GM12878 (cell line): ENCODE data around the gene USP31. TPM values are rescaled to one million over a fixed set of nuclear protein-coding genes. Genes with fewer than 3 reads are reported as not detected.
A peak's percentile ranks its signal among the peaks of the same experiment; 100 is the strongest.

Experiments used
- ATAC-seq: fragments of 200-7000 bp; cut with Tn5 transposase; 3 replicates; pipeline ENCODE4 v1.9.1; 2020; ENCODE audit warnings: mild to moderate bottlenecking, moderate library complexity
- BruUV-seq: library from RNA; stranded (reverse); fragments of 400-500 nt; replicated peaks from 2 replicates; lab custom pipeline; 2021; lab: Mats Ljungman, UMichigan
- CTCF ChIA-PET: fragments of 300-600 bp; sonication (Branson Sonifier 250); formaldehyde crosslinking; extraction: SDS; loops from one replicate; lab custom pipeline; 2021; ENCODE audit warnings: inconsistent platforms; lab: Yijun Ruan, JAX
- POLR2A ChIA-PET: fragments of 350-600 bp; formaldehyde crosslinking; extraction: SDS; loops from one replicate; lab custom pipeline; 2021; ENCODE audit warnings: inconsistent platforms; lab: Charles Lee
- RAD21 ChIA-PET: fragments of 300-600 bp; sonication (Branson Sonifier 250); formaldehyde crosslinking; loops from one replicate; lab custom pipeline; 2023; ENCODE audit warnings: antibody characterized with exemption; ENCODE audit not compliant: unreplicated experiment; lab: Charles Lee
- SMC1A ChIA-PET: fragments of 300-600 bp; sonication (Branson Sonifier 250); formaldehyde crosslinking; loops from one replicate; lab custom pipeline; 2023; ENCODE audit not compliant: unreplicated experiment, uncharacterized antibody; lab: Charles Lee
- DNase-seq: peaks from one replicate; pipeline ENCODE4 v3.0.0-alpha.2; 2011; ENCODE audit warnings: low read depth, low spot score
- FAIRE-seq: peaks from 3 replicates; lab custom pipeline; 2011; peaks lifted over from hg19 to GRCh38; lab: Jason Lieb, UNC
- H2AFZ ChIP-seq: 2 replicates; pipeline ENCODE4 v1.6.0; 2011; ENCODE audit warnings: low read depth, low read length, control low read depth; ENCODE audit not compliant: control insufficient read depth
- H3K27ac ChIP-seq: 2 replicates; pipeline ENCODE4 v1.5.1; 2011; ENCODE audit warnings: control low read depth; ENCODE audit not compliant: control insufficient read depth, insufficient read depth
- H3K27me3 ChIP-seq, 2 experiments: replicated peaks in 1 of 2; 2 replicates each; pipeline versions ENCODE4 v1.6.0 to v1.6.1; 2011; ENCODE audit warnings: low read length in 1 of 2; ENCODE audit not compliant: control insufficient read depth in 2 of 2, insufficient read depth in 2 of 2
- H3K36me3 ChIP-seq, 2 experiments: 2 replicates each; pipeline ENCODE4 v1.5.1; 2011; ENCODE audit warnings: low read length in 1 of 2; ENCODE audit not compliant: control insufficient read depth in 2 of 2, insufficient read depth in 2 of 2
- H3K4me1 ChIP-seq: 2 replicates; pipeline ENCODE4 v1.6.1; 2011; ENCODE audit warnings: mild to moderate bottlenecking, low read length, moderate library complexity, mixed read lengths; ENCODE audit not compliant: control insufficient read depth, insufficient read depth
- H3K4me2 ChIP-seq: 2 replicates; pipeline ENCODE4 v1.6.0; 2011; ENCODE audit warnings: control low read depth; ENCODE audit not compliant: control insufficient read depth, insufficient read depth
- H3K4me3 ChIP-seq: fragments of 200-600 bp; sonication (generic); 2 replicates; pipeline ENCODE4 v1.5.1; 2016
- H3K79me2 ChIP-seq: 2 replicates; pipeline ENCODE4 v1.6.0; 2011; ENCODE audit warnings: low read length; ENCODE audit not compliant: control insufficient read depth, insufficient read depth
- H3K9ac ChIP-seq: 2 replicates; pipeline ENCODE4 v1.8.0; 2011; ENCODE audit warnings: low read length, control low read depth, mixed read lengths; ENCODE audit not compliant: control insufficient read depth, insufficient read depth
- H3K9me3 ChIP-seq: replicated peaks from 3 replicates; pipeline ENCODE4 v1.5.1; 2011; ENCODE audit warnings: mild to moderate bottlenecking, low read length; ENCODE audit not compliant: control insufficient read depth, insufficient read depth
- H4K20me1 ChIP-seq: 2 replicates; pipeline ENCODE4 v1.6.0; 2011; ENCODE audit not compliant: control insufficient read depth, insufficient read depth
- BMI1 ChIP-seq: fragments of 450-650 bp; IDR thresholded peaks from 2 replicates; pipeline ENCODE4 v1.6.1; 2016; ENCODE audit warnings: mild to moderate bottlenecking, moderate library complexity, borderline replicate concordance
- ETV6 ChIP-seq, 2 experiments: fragments of 450-650 bp in 1 of 2; IDR thresholded peaks in 1 of 2; conservative IDR thresholded peaks in 1 of 2; 2 replicates each; pipeline ENCODE4 v1.6.1; 2014; ENCODE audit warnings: antibody characterized with exemption in 1 of 2, borderline replicate concordance in 1 of 2, low read depth in 1 of 2, mild to moderate bottlenecking in 1 of 2, moderate library complexity in 1 of 2
- IRF5 ChIP-seq: fragments of 450-650 bp; IDR thresholded peaks from 2 replicates; pipeline ENCODE4 v1.6.1; 2017; ENCODE audit warnings: borderline replicate concordance
- NKRF ChIP-seq: fragments of 450-650 bp; conservative IDR thresholded peaks from 2 replicates; pipeline ENCODE4 v1.6.1; 2017; ENCODE audit warnings: mild to moderate bottlenecking, moderate library complexity
- ZBTB40 ChIP-seq: fragments of 450-650 bp; IDR thresholded peaks from 2 replicates; pipeline ENCODE4 v1.6.1; 2016; ENCODE audit warnings: mild to moderate bottlenecking, moderate library complexity, borderline replicate concordance
- ZNF207 ChIP-seq: fragments of 450-650 bp; IDR thresholded peaks from 2 replicates; pipeline ENCODE4 v1.6.1; 2014; ENCODE audit warnings: antibody characterized with exemption, mild to moderate bottlenecking, borderline replicate concordance
- WGBS: methylation state at CpG from one replicate; pipeline ENCODE4 v1.1.6; 2016; ENCODE audit warnings: low lambda C conversion rate; ENCODE audit not compliant: insufficient replicate concordance, insufficient coverage; ENCODE audit errors: missing lambda C conversion rate; 5-methylcytosine and 5-hydroxymethylcytosine counted together
- in situ Hi-C: fragments of 300-500 bp; cut with MboI; formaldehyde crosslinking; loops from 9 replicates; pipeline ENCODE4 v1.14.3; 2018; ENCODE audit warnings: mixed read lengths
- intact Hi-C: fragments of 100-400 bp; cut with micrococcal nuclease; formaldehyde crosslinking; loops from one replicate; pipeline ENCODE4 v1.14.2; 2022; ENCODE audit not compliant: unreplicated experiment
- polyA plus RNA-seq, 11 experiments: library from polyadenylated mRNA; depleted of rRNA in 4 of 11; unstranded in 6 of 11; stranded (reverse) in 5 of 11; fragments of >200 nt; fragmentation: Nextera tagmentation in 4 of 11; fragmentation: Illumina TruSeq in 1 of 11; extraction: Ambion mirVana in 4 of 11; extraction: Trizol in 1 of 11; gene quantifications; 1 replicate in 1 of 11; 2 replicates in 10 of 11; pipeline versions ENCODE4 v1.2.1 to v1.2.3, GENCODE V29; 2011 to 2016; ENCODE audit warnings: inconsistent platforms in 2 of 11, missing spikeins in 2 of 11, low read depth in 1 of 11
- total RNA-seq, 4 experiments: library from RNA; depleted of rRNA in 3 of 4; stranded (reverse); fragments of >200 nt in 3 of 4; fragmentation: Illumina TruSeq in 1 of 4; extraction: Trizol in 1 of 4; gene quantifications; 2 replicates each; pipeline versions ENCODE4 v1.2.1 to v1.2.3, GENCODE V29; 2013 to 2021

Gene USP31
- total and polyA plus RNA-seq, 10 of the 15 experiments (the other 5 are each of a cell fraction or from before 2014, with no cell fraction given): 0.87 to 6.5 (median 3.2) TPM

- peaks cover 3 to 7% of the 10 kb centered on the region in 2 experiments; a peak in 3 of 4 replicates for H3K27me3 ChIP-seq
- H3K9me3 ChIP-seq: no peaks in the 10 kb centered on the region
- ChIA-PET POLR2A (interaction anchor here (0.9 to 1.0 kb wide), 2 partner anchors 87 to 156 kb away, joined by 5 to 6 read pairs; no protein-coding TSS in a partner anchor), CTCF (interaction anchor here (0.7 to 13.5 kb wide), 8 partner anchors 10 to 324 kb away, joined by 3 to 470 read pairs (median 4); no protein-coding TSS in a partner anchor), RAD21 (interaction anchor here (0.9 to 8.9 kb wide), 3 partner anchors 88 to 254 kb away, joined by 3 to 159 read pairs (median 6); no protein-coding TSS in a partner anchor), SMC1A (interaction anchor here (0.8 to 9.7 kb wide), 5 partner anchors 19 to 311 kb away, joined by 3 to 189 read pairs (median 3); no protein-coding TSS in a partner anchor)
- DNase-seq: no peak
- intact Hi-C loops: loop anchor here (5.0 kb wide), 2 partner anchors 111 to 156 kb away; no protein-coding TSS in a partner anchor
- ATAC-seq: no peak
- no peaks in the 10 kb centered on the region for H4K20me1 ChIP-seq
- H3K79me2 ChIP-seq: no peaks in the 10 kb centered on the region
- no TSS peak for BruUV-seq
- no peak overlapping the region for H3K4me3 ChIP-seq
- no peak overlapping the region for H3K4me2 ChIP-seq
- in situ Hi-C loops: no loop called here
- H3K27ac ChIP-seq: no peak overlapping the region
- H3K9ac ChIP-seq: no peak overlapping the region
- FAIRE-seq: no peak
- 44% methylated on average over 4 of the region's 4 CpGs for WGBS
- no peaks in the 10 kb centered on the region for H3K36me3 ChIP-seq
- H3K4me1 ChIP-seq: peaks cover 7% of the 10 kb centered on the region
- TF ChIP-seq BMI1 (no peak), IRF5 (no peak), NKRF (no peak), ZNF207 (no peak), ZBTB40 (no peak), ETV6 (conservative IDR thresholded peaks at IDR 0.05 in 1 of 2, IDR thresholded peaks at IDR 0.05 in 1 of 2; ENCODE audit: borderline replicate concordance in 1 of 2, low read depth in 1 of 2) (0 out of 4 replicates have a peak, but pooled peaks of 1 of the 2 experiments have one; percentile 12)
- no peak overlapping the region for H2AFZ ChIP-seq
Observed at GRCh38 chr16:23181506-23181905, 32.3 kb upstream of the USP31 start.
